IMR-90 (cell line): Measurements from ENCODE around the gene PITPNM3. TPM values are rescaled to one million over a fixed set of nuclear protein-coding genes. Genes with fewer than 3 reads are reported as not detected.

Experiments used
- ATAC-seq: fragments of 200-7000 bp; cut with Tn5 transposase; 2 replicates; pipeline ENCODE4 v1.9.1; 2020; ENCODE audit warnings: low read depth, mild to moderate bottlenecking, moderate library complexity
- BruUV-seq: library from RNA; stranded (reverse); fragments of 400-500 nt; replicated peaks from 2 replicates; lab custom pipeline; 2021; lab: Mats Ljungman, UMichigan
- CTCF ChIA-PET: fragments of 300-600 bp; formaldehyde crosslinking; extraction: SDS; loops from one replicate; lab custom pipeline; 2021; ENCODE audit warnings: antibody characterized with exemption; lab: Yijun Ruan, JAX
- POLR2A ChIA-PET: fragments of 300-600 bp; sonication (Branson Sonifier 250); formaldehyde crosslinking; loops from one replicate; lab custom pipeline; 2022; ENCODE audit warnings: antibody characterized with exemption; ENCODE audit not compliant: unreplicated experiment; lab: Charles Lee
- DNase-seq: peaks from one replicate; pipeline ENCODE4 v3.0.0; 2013
- H2AFZ ChIP-seq: replicated peaks from 2 replicates; pipeline ENCODE3; 2013; ENCODE audit warnings: low read length, mild to moderate bottlenecking; ENCODE audit not compliant: poor library complexity
- H2AK5ac ChIP-seq: 2 replicates; pipeline ENCODE4 v1.6.1; 2013; ENCODE audit warnings: low read depth, low read length, inconsistent platforms
- H2AK9ac ChIP-seq: replicated peaks from 2 replicates; pipeline ENCODE3; 2013; ENCODE audit warnings: mild to moderate bottlenecking, low read depth, low read length, moderate library complexity; ENCODE audit not compliant: poor library complexity
- H2BK120ac ChIP-seq: 2 replicates; pipeline ENCODE4 v1.6.1; 2013; ENCODE audit warnings: low read depth, low read length, inconsistent platforms
- H2BK15ac ChIP-seq: 3 replicates; pipeline ENCODE4 v1.6.1; 2013; ENCODE audit warnings: low read depth, low read length, inconsistent platforms
- H2BK20ac ChIP-seq: 2 replicates; pipeline ENCODE4 v1.6.1; 2013; ENCODE audit warnings: low read depth, mild to moderate bottlenecking, inconsistent platforms, low read length, moderate library complexity
- H2BK5ac ChIP-seq: 2 replicates; pipeline ENCODE4 v1.6.1; 2013; ENCODE audit warnings: mild to moderate bottlenecking, low read depth, low read length, inconsistent platforms; ENCODE audit not compliant: poor library complexity, severe bottlenecking
- H3K14ac ChIP-seq: replicated peaks from 2 replicates; pipeline ENCODE4 v1.6.1; 2013; ENCODE audit warnings: low read depth, low read length, inconsistent platforms
- H3K18ac ChIP-seq: 2 replicates; pipeline ENCODE4 v1.6.1; 2013; ENCODE audit warnings: low read depth, low read length, control low read depth
- H3K23ac ChIP-seq: 2 replicates; pipeline ENCODE4 v1.6.1; 2013; ENCODE audit warnings: low read depth, low read length, inconsistent platforms
- H3K27ac ChIP-seq: 2 replicates; pipeline ENCODE4 v1.5.1; 2013; ENCODE audit warnings: mild to moderate bottlenecking, control low read depth, low read length; ENCODE audit not compliant: insufficient read depth
- H3K27me3 ChIP-seq: 2 replicates; pipeline ENCODE4 v1.6.1; 2013; ENCODE audit warnings: low read length; ENCODE audit not compliant: control insufficient read depth, insufficient read depth
- H3K36me3 ChIP-seq: 2 replicates; pipeline ENCODE4 v1.6.1; 2013; ENCODE audit warnings: low read length, mixed read lengths; ENCODE audit not compliant: control insufficient read depth, insufficient read depth
- H3K4ac ChIP-seq: 2 replicates; pipeline ENCODE4 v1.6.1; 2013; ENCODE audit warnings: low read depth, low read length, inconsistent platforms
- H3K4me1 ChIP-seq: 2 replicates; pipeline ENCODE4 v1.6.1; 2013; ENCODE audit warnings: low read length, mixed read lengths; ENCODE audit not compliant: control insufficient read depth, insufficient read depth
- H3K4me2 ChIP-seq: 2 replicates; pipeline ENCODE4 v1.6.1; 2013; ENCODE audit warnings: low read depth, mild to moderate bottlenecking, control low read depth, low read length, moderate library complexity
- H3K4me3 ChIP-seq: 2 replicates; pipeline ENCODE4 v1.5.1; 2013; ENCODE audit warnings: low read depth, mild to moderate bottlenecking, control low read depth, low read length, moderate library complexity; ENCODE audit not compliant: insufficient read depth
- H3K56ac ChIP-seq: 2 replicates; pipeline ENCODE4 v1.6.1; 2013; ENCODE audit warnings: low read length, inconsistent platforms; ENCODE audit not compliant: insufficient read depth; ENCODE audit errors: extremely low read depth
- H3K79me1 ChIP-seq, 2 experiments: 2 replicates each; pipeline ENCODE4 v1.6.1; 2013; ENCODE audit warnings: low read length in 2 of 2, inconsistent platforms in 1 of 2, low read depth in 1 of 2
- H3K9ac ChIP-seq: 2 replicates; pipeline ENCODE4 v1.6.1; 2013; ENCODE audit warnings: low read depth, low read length, control low read depth
- H3K9me1 ChIP-seq: 2 replicates; pipeline ENCODE4 v1.6.1; 2013; ENCODE audit warnings: low read length, inconsistent platforms; ENCODE audit not compliant: insufficient read depth
- H3K9me3 ChIP-seq: 2 replicates; pipeline ENCODE4 v1.6.1; 2013; ENCODE audit warnings: low read length; ENCODE audit not compliant: control insufficient read depth, insufficient read depth
- H4K20me1 ChIP-seq: 2 replicates; pipeline ENCODE4 v1.6.1; 2013; ENCODE audit warnings: low read length, inconsistent platforms; ENCODE audit not compliant: insufficient read depth
- H4K5ac ChIP-seq: 2 replicates; pipeline ENCODE4 v1.6.1; 2013; ENCODE audit warnings: mild to moderate bottlenecking, low read depth, low read length, control low read depth
- H4K8ac ChIP-seq, 2 experiments: 2 replicates each; pipeline ENCODE4 v1.6.1; 2013; ENCODE audit warnings: low read depth in 2 of 2, low read length in 2 of 2, control low read depth in 1 of 2, inconsistent platforms in 1 of 2
- H4K91ac ChIP-seq: 2 replicates; pipeline ENCODE4 v1.6.1; 2013; ENCODE audit warnings: low read depth, low read length, inconsistent platforms; ENCODE audit not compliant: insufficient read depth
- BHLHE40 ChIP-seq: fragments of 150-350 bp; IDR thresholded peaks from 2 replicates; pipeline ENCODE4 v1.6.1; 2016; ENCODE audit warnings: mild to moderate bottlenecking, low read depth, low read length
- CEBPB ChIP-seq: IDR thresholded peaks from 2 replicates; pipeline ENCODE4 v1.6.1; 2012; ENCODE audit warnings: low read depth, low read length, improper control_type of control experiment
- CHD1 ChIP-seq: IDR thresholded peaks from 2 replicates; pipeline ENCODE4 v1.6.1; 2012; ENCODE audit warnings: low read depth, low read length, improper control_type of control experiment
- CTCF ChIP-seq: conservative IDR thresholded peaks from 2 replicates; pipeline ENCODE4 v1.5.1; 2012; ENCODE audit warnings: mild to moderate bottlenecking, low read depth, low read length, improper control_type of control experiment
- FOS ChIP-seq: fragments of 150-350 bp; IDR thresholded peaks from 2 replicates; pipeline ENCODE4 v1.6.1; 2016; ENCODE audit warnings: low read depth, low read length
- MAFK ChIP-seq: IDR thresholded peaks from 2 replicates; pipeline ENCODE4 v1.6.1; 2012; ENCODE audit warnings: low read depth, low read length, improper control_type of control experiment
- MXI1 ChIP-seq: IDR thresholded peaks from 2 replicates; pipeline ENCODE4 v1.6.1; 2012; ENCODE audit warnings: low read depth, mild to moderate bottlenecking, low read length, moderate library complexity, borderline replicate concordance
- NFE2L2 ChIP-seq: fragments of 150-350 bp; IDR thresholded peaks from 2 replicates; pipeline ENCODE4 v1.6.1; 2016; ENCODE audit warnings: low read depth, mild to moderate bottlenecking, low read length
- POLR2A ChIP-seq: IDR thresholded peaks from 2 replicates; pipeline ENCODE4 v1.6.1; 2012; ENCODE audit warnings: mild to moderate bottlenecking, low read depth, low read length
- RAD21 ChIP-seq: IDR thresholded peaks from 2 replicates; pipeline ENCODE4 v1.6.1; 2012; ENCODE audit warnings: low read length, improper control_type of control experiment
- RCOR1 ChIP-seq: IDR thresholded peaks from 2 replicates; pipeline ENCODE4 v1.6.1; 2012; ENCODE audit warnings: mild to moderate bottlenecking, low read length, improper control_type of control experiment; ENCODE audit not compliant: insufficient replicate concordance
- RFX5 ChIP-seq: IDR thresholded peaks from 2 replicates; pipeline ENCODE4 v1.8.0; 2012; ENCODE audit warnings: low read depth, mild to moderate bottlenecking, low read length, moderate library complexity
- SMC3 ChIP-seq: fragments of 150-350 bp; IDR thresholded peaks from 2 replicates; pipeline ENCODE4 v1.6.1; 2016; ENCODE audit warnings: low read depth, mild to moderate bottlenecking, antibody characterized with exemption, low read length, moderate library complexity
- USF2 ChIP-seq: fragments of 150-350 bp; IDR thresholded peaks from 2 replicates; pipeline ENCODE4 v1.6.1; 2017; ENCODE audit warnings: mild to moderate bottlenecking, antibody characterized with exemption, low read length, low read depth
- WGBS, 2 experiments: methylation state at CpG; one replicate each; pipeline versions ENCODE4 v1.1.5 to v1.1.7; 2013; ENCODE audit warnings: missing lambda C conversion rate in 2 of 2; ENCODE audit not compliant: insufficient read length in 1 of 2; ENCODE audit errors: extremely low coverage in 2 of 2; 5-methylcytosine and 5-hydroxymethylcytosine counted together
- dilution Hi-C: fragments of 300-500 bp; cut with HindIII; formaldehyde crosslinking; loops from one replicate; pipeline ENCODE4 v1.14.3; 2018; ENCODE audit warnings: low sequenced_read_pairs; ENCODE audit not compliant: unreplicated experiment
- in situ Hi-C: fragments of 300-500 bp; cut with MboI; formaldehyde crosslinking; loops from 3 replicates; pipeline ENCODE4 v1.14.3; 2019; ENCODE audit warnings: low sequenced_read_pairs, inconsistent platforms, mixed read lengths
- intact Hi-C: fragments of 100-400 bp; cut with micrococcal nuclease; formaldehyde crosslinking; loops from 2 replicates; pipeline ENCODE4 v1.10.0; 2022
- polyA plus RNA-seq, 3 experiments: library from polyadenylated mRNA; depleted of rRNA; stranded (reverse); fragments of >200 nt; gene quantifications; 2 replicates each; pipeline ENCODE4 v1.2.3, GENCODE V29; 2012; ENCODE audit warnings: low replicate concordance in 1 of 3
- total RNA-seq: library from RNA; depleted of rRNA; stranded (reverse); fragments of >200 nt; gene quantifications from 2 replicates; pipeline ENCODE4 v1.2.3, GENCODE V29; 2012
- TF ChIP-seq, protein P1 (sequence below): fragments of 150-350 bp; IDR thresholded peaks from 2 replicates; pipeline ENCODE4 v1.6.1; 2016; ENCODE audit warnings: low read depth, mild to moderate bottlenecking, low read length, moderate library complexity, borderline replicate concordance

Gene PITPNM3
- total and polyA plus RNA-seq, 2 of the 4 experiments (the other 2 are of a cell fraction) = 0.54 to 1.7 TPM

DNA sequence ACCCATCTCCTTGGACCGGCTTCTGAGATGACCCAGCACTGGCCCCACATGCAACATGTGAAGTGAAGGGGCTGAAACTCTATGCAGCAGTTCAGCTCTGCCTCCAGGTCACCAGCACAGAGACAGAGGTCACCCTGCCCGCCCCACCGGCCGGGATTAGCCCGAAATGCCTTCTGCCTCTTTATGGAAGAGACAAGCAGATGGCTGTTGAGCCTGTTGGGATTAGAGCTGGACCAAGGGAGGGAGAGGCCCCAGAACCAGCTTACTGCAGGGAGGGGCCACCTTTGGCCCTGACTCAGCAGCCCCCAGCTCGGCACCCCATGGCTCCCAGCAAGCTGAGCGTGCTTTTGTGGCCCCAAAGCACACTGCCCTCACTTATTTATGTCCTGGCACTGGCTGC lies 127.1 kb downstream of the PITPNM3 start:
- Histone ChIP-seq H3K79me1 (no peaks in the 10 kb centered on the region), H4K8ac (no peak overlapping the region), H2AFZ (no peak overlapping the region), H3K9ac (no peak overlapping the region), H3K27me3 (no peaks in the 10 kb centered on the region; the same call in 1 of the 2 replicates), H2BK15ac (no peak overlapping the region), H2BK20ac (no peak overlapping the region), H3K9me1 (no peaks in the 10 kb centered on the region), H3K4me1 (no peaks in the 10 kb centered on the region), H3K56ac (no peak overlapping the region), H2BK120ac (no peak overlapping the region), H2AK9ac (no peak overlapping the region), H2BK5ac (no peak overlapping the region), H4K91ac (no peak overlapping the region), H3K36me3 (no peaks in the 10 kb centered on the region), H4K5ac (no peak overlapping the region), H2AK5ac (no peak overlapping the region), H3K27ac (no peak overlapping the region), H3K14ac (no peak overlapping the region), H3K4me3 (no peak overlapping the region), H3K18ac (no peak overlapping the region), H3K4ac (no peak overlapping the region), H3K9me3 (peaks cover 3% of the 10 kb centered on the region), H4K20me1 (no peaks in the 10 kb centered on the region), H3K4me2 (no peak overlapping the region), H3K23ac (no peak overlapping the region)
- ChIA-PET POLR2A (no interaction called here), CTCF (no interaction called here)
- no TSS peak for BruUV-seq
- ATAC-seq (no peak), DNase-seq (no peak)
- in situ Hi-C loops (loop anchor here (25.0 kb wide), 1 partner anchor 1192 kb away; the partner anchor contains the start of gene SCIMP), dilution Hi-C loops (no loop called here), intact Hi-C loops (no loop called here)
- no peak for TF ChIP-seq POLR2A
- no peak for TF ChIP-seq SMC3
- no peak for TF ChIP-seq RFX5
- TF ChIP-seq NFE2L2 = no peak
- TF ChIP-seq, protein P1, sequence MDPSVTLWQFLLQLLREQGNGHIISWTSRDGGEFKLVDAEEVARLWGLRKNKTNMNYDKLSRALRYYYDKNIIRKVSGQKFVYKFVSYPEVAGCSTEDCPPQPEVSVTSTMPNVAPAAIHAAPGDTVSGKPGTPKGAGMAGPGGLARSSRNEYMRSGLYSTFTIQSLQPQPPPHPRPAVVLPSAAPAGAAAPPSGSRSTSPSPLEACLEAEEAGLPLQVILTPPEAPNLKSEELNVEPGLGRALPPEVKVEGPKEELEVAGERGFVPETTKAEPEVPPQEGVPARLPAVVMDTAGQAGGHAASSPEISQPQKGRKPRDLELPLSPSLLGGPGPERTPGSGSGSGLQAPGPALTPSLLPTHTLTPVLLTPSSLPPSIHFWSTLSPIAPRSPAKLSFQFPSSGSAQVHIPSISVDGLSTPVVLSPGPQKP = no peak
- TF ChIP-seq MXI1 = no peak
- no peak for TF ChIP-seq CEBPB
- TF ChIP-seq RAD21 = no peak
- no peak for TF ChIP-seq CHD1
- TF ChIP-seq CTCF = no peak
- no peak for TF ChIP-seq FOS
- no peak for TF ChIP-seq BHLHE40
- TF ChIP-seq MAFK = no peak
- no peak for TF ChIP-seq RCOR1
- no peak for TF ChIP-seq USF2
- WGBS, 2 experiments = 74% methylated on average over 4 of the region's 7 CpGs; no CpG with 5 or more reads in 1 of the 2 experiments
